ENCODE data around the gene UBAC1.

GRCh38 chr9:136004712-136005111 is 43.5 kb upstream of the UBAC1 start:
- TF ChIP-seq POLR2AphosphoS5 (IDR thresholded peaks at IDR 0.05; ENCODE audit: low read depth, low read length): no peak
- no peak for TF ChIP-seq POLR2A (IDR thresholded peaks at IDR 0.05; ENCODE audit: low read depth, low read length)
- TF ChIP-seq TAF1 (IDR thresholded peaks at IDR 0.05; ENCODE audit: borderline replicate concordance, low read depth, low read length): no peak

Data from GM12892 (cell line).